Endothelial cell of umbilical vein (primary cell): Measurements from ENCODE around the gene HDAC8.

ENCODE experiments used
- CTCF ChIP-seq, 2 donors: IDR thresholded peaks; 1 replicate in 1 of 2; 2 replicates in 1 of 2; pipeline ENCODE4 v1.5.1; 2011; ENCODE audit warnings: low read length in 2 of 2, mild to moderate bottlenecking in 2 of 2, moderate library complexity in 2 of 2, control low read depth in 1 of 2, inconsistent platforms in 1 of 2, low read depth in 1 of 2; ENCODE audit not compliant: insufficient read depth in 1 of 2; ENCODE audit errors: extremely low read depth in 1 of 2
- EZH2 ChIP-seq: IDR thresholded peaks from 2 replicates; pipeline ENCODE4 v1.6.1; 2012; ENCODE audit warnings: borderline replicate concordance, low read depth, mild to moderate bottlenecking, moderate library complexity, low read length, inconsistent platforms; ENCODE audit not compliant: severe bottlenecking
- FOS ChIP-seq: IDR thresholded peaks from 2 replicates; pipeline ENCODE4 v1.6.1; 2011; ENCODE audit warnings: mild to moderate bottlenecking, low read length, moderate library complexity, borderline replicate concordance; ENCODE audit not compliant: insufficient read depth
- GATA2 ChIP-seq: IDR thresholded peaks from 2 replicates; pipeline ENCODE4 v1.7.0; 2011; ENCODE audit warnings: low read depth, mild to moderate bottlenecking, moderate library complexity, mixed read lengths, low read length; ENCODE audit not compliant: insufficient read length, insufficient read depth
- JUN ChIP-seq: IDR thresholded peaks from 2 replicates; pipeline ENCODE4 v1.6.1; 2011; ENCODE audit warnings: borderline replicate concordance, low read depth; ENCODE audit not compliant: insufficient read length, insufficient read depth
- MAX ChIP-seq: IDR thresholded peaks from 2 replicates; pipeline ENCODE4 v1.6.1; 2011; ENCODE audit not compliant: insufficient read depth, insufficient read length
- MYC ChIP-seq: IDR thresholded peaks from one replicate; pipeline ENCODE4 v1.6.1; 2011; ENCODE audit warnings: mild to moderate bottlenecking, low read depth, low read length
- POLR2A ChIP-seq: IDR thresholded peaks from 2 replicates; pipeline ENCODE4 v1.6.1; 2012; ENCODE audit warnings: low read depth, mild to moderate bottlenecking, control low read depth, low read length
- POLR2AphosphoS5 ChIP-seq: IDR thresholded peaks from 2 replicates; pipeline ENCODE4 v1.6.1; 2012; ENCODE audit warnings: low read depth, mild to moderate bottlenecking, control low read depth, low read length, moderate library complexity; ENCODE audit not compliant: insufficient read depth

- TF ChIP-seq CTCF (IDR thresholded peaks at IDR 0.05; ENCODE audit: extremely low read depth in 1 of 2, insufficient read depth in 1 of 2, low read depth in 1 of 2, low read length in 2 of 2) (no peak), MAX (no peak), EZH2 (no peak), POLR2A (no peak), JUN (no peak), POLR2AphosphoS5 (no peak), FOS (no peak), GATA2 (no peak), MYC (no peak)
These were observed 104.0 kb downstream of the HDAC8 start for GRCh38 chrX:72468607-72469006.
